Fibroblast of mammary gland (primary cell): ENCODE results near the gene SUOX.
A peak's percentile ranks its signal among the peaks of the same experiment; 100 is the strongest.
"Not testable (repeated sequence)": the region's sequence is repeated elsewhere in the genome, so short reads cannot be mapped to it uniquely, and the experiment has no call there.

ENCODE experiments used
- DNase-seq: peaks from one replicate; pipeline ENCODE4 v3.0.0-alpha.2; 2010; ENCODE audit warnings: low read depth
- H3K4me3 ChIP-seq: 2 replicates; pipeline ENCODE4 v1.5.1; 2011; ENCODE audit warnings: low read depth, mild to moderate bottlenecking, low read length, moderate library complexity; ENCODE audit not compliant: control insufficient read depth
- TF ChIP-seq, protein P1 (sequence below): conservative IDR thresholded peaks from 2 replicates; pipeline ENCODE4 v1.5.1; 2011; ENCODE audit warnings: low read depth, low read length, inconsistent platforms; ENCODE audit not compliant: control insufficient read depth, insufficient read depth

The SUOX gene

DNA sequence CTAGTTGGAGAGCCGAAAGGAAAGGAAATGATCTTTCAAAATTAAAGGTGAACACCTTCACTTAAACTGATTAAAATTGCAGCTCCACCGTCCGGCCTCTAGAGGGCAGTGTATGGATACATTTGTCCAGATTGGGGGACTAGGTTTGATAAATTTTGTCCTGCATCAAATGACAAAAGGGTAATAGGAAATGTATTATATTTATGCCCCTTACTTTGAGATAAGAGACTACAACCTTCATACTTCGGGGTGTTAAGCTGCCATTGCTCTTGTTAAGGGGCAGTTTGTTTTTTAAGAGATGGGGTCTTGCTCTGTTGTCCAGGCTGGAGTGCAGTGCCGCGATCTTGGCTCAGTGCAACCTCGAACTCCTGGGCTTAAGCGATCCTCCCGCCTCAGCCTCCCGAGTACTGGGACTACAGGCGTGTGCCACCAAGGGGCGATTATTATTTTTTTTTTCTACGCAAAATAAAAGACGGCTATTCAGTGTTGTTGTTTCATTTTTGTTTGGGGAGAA lies 818 bp upstream of the SUOX start:
- TF ChIP-seq, protein P1, sequence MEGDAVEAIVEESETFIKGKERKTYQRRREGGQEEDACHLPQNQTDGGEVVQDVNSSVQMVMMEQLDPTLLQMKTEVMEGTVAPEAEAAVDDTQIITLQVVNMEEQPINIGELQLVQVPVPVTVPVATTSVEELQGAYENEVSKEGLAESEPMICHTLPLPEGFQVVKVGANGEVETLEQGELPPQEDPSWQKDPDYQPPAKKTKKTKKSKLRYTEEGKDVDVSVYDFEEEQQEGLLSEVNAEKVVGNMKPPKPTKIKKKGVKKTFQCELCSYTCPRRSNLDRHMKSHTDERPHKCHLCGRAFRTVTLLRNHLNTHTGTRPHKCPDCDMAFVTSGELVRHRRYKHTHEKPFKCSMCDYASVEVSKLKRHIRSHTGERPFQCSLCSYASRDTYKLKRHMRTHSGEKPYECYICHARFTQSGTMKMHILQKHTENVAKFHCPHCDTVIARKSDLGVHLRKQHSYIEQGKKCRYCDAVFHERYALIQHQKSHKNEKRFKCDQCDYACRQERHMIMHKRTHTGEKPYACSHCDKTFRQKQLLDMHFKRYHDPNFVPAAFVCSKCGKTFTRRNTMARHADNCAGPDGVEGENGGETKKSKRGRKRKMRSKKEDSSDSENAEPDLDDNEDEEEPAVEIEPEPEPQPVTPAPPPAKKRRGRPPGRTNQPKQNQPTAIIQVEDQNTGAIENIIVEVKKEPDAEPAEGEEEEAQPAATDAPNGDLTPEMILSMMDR = peak; percentile 88
- H3K4me3 ChIP-seq = peak overlapping the region; percentile 86
- DNase-seq = peak; percentile 73

DNA sequence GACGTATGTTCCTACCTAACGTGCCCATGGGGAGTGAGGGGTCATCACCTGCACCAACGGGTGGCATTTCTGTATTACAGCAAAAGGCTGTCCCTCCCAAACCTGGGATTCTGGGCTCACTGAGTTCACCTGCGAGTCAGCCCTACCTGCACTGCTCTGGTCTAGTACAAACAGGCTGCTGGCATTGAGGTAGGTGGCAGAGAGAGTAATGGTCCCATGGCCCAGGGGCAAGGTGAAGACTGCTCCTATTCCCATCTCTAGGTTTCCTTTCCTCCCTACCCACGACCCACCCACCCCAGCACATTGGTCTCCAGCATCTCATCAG lies 421 bp downstream of the SUOX start:
- peak overlapping the region; percentile 86 for H3K4me3 ChIP-seq
- no peak for DNase-seq
- TF ChIP-seq, protein P1 = no peak

DNA sequence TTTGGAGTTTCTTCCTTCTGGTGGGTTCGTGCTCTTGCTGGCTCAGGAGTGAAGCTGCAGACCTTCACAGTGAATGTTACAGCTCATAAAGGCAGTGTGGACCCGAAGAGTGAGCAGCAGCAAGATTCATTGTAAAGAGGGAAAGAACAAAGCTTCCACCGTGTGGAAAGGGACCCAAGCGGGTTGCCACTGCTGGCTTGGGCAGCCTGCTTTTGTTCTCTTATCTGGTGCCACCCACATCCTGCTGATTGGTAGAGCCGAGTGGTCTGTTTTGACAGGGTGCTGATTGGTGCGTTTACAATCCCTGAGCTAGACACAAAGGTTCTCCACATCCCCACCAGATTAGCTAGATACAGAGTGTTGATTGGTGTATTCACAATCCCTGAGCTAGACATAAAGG lies 2.4 kb downstream of the SUOX start:
- not testable (repeated sequence) for DNase-seq, H3K4me3 ChIP-seq

DNA sequence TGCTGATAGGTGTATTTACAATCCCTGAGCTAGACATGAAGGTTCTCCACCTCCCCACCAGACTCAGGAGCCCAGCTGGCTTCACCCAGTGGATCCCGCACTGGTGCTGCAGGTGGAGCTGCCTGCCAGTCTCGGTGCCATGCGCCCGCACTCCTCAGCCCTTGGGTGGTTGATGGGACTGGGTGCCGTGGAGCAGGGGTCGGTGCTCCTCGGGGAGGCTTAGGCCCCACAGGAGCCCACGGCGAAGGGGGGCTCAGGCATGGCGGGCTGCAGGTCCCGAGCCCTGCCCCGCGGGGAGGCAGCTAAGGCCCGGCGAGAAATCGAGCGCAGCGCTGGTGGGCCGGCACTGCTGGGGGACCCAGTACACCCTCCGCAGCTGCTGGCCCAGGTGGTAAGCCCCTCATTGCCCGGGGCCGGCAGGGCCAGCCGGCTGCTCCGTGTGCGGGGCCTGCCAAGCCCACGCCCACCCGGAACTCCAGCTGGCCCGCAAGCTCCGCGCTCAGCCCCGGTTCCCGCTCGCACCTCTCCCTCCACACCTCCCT lies 3.0 kb downstream of the SUOX start:
- not testable (repeated sequence) for DNase-seq, H3K4me3 ChIP-seq

DNA sequence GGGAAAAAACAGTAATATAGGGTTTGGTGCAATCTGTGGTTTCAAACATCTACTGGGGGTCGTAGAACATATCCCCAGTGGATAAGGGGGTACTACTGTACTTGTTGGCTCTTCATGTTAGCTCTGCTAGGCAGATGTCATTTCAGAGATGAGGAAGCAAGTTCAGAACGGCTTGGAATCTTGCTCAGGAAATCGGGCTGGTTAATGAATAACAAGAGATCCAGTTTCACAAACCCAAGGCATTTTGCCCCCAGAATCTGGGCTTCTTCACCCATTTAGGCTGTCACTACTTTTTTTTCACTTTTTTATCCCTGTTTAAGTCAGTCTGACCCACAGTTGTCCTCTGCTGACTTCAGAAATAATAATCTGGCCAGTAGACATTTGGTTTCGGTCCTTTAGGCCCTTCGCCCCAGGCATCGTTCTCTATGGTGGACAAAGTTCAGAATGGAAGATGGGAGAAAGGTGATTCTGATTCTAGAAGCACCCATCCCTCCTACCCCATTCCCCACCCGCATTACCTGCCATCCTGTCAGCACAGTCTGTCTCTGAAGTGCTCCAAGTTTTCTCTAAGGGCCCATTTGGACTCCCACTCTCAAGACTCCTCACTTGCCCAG lies 4.5 kb downstream of the SUOX start:
- no peak for DNase-seq
- H3K4me3 ChIP-seq = no peak overlapping the region
- TF ChIP-seq, protein P1 = no peak

DNA sequence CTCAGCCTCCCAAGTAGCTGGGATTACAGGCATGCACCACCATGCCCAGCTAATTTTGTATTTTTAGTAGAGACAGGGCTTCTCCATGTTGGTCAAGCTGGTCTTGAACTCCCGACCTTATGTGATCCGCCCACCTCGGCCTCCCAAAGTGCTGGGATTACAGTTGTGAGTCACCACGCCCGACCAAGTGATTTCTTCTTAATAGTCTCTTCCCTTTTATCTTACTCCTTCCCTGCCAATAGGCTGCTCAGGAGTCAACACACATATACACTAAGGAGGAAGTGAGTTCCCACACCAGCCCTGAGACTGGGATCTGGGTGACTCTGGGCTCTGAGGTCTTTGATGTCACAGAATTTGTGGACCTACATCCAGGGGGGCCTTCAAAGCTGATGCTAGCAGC lies 6.3 kb downstream of the SUOX start:
- H3K4me3 ChIP-seq, DNase-seq: not testable (repeated sequence)

DNA sequence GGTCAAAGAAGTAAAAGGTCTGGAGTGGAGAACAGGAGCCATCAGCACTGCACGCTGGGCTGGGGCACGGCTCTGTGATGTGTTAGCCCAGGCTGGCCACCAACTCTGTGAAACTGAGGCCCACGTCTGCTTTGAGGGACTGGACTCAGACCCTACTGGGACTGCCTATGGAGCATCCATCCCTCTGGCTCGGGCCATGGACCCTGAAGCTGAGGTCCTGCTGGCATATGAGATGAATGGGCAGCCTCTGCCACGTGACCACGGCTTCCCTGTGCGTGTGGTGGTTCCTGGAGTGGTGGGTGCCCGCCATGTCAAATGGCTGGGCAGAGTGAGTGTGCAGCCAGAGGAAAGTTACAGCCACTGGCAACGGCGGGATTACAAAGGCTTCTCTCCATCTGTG lies 7.1 kb downstream of the SUOX start:
- no peak for DNase-seq
- TF ChIP-seq, protein P1 = no peak
- no peak overlapping the region for H3K4me3 ChIP-seq

DNA sequence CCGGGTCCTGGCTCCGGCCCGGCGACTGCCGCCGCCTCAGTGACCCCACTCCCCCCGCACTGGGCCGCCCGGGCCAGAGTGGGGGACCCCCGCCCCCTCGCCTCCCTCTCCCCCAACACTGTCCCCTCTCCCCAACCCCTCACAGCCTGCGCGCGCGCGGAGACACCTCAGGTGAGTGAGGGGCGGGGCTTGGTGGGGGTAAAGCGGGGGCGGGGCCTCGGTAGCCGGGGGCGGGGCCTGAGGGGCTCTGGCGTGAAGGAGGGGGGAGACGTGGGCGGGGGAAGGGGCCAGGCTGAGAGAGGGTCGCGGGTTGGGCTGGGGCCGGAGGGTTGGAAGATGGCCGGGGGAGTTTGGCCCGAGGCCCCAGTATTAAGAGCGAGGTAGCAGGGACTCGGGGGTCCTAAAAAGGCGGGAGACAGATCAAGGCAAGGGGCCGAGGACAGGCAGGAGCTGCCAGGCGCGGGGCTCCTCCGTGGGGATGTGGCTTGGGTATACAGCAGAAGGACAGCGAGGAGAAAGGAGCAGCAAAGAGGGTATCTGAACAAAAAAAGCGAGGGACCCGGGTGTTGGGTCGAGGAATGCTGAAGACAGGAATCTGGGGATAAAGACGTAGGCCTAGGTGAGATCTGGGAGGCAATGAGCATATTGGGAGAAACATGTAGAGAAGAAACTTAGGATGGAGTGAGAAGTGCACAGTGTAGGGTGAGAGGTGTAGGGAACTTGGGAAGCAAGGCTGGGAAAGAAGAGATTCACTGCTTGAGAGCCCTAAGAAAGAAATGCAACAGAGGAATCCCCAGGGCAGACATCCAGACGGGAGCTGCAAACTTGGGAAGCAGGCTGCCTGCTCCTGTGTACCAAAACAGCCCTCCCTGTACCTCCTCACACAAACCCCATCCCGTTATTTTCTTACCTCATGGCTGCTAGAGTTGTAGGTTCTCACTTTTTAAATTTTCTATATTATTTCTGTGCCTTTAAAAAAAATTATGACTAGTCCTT lies 10.8 kb downstream of the SUOX start:
- H3K4me3 ChIP-seq = peak overlapping the region; percentile 72
- DNase-seq = peak; percentile 14
- TF ChIP-seq, protein P1 = no peak
